HK-2 (cell line): Measurements from ENCODE around the gene SPSB4.

ENCODE experiments used
- DNase-seq: peaks from one replicate; pipeline ENCODE4 v3.0.0-alpha.2; 2018; ENCODE audit not compliant: unreplicated experiment

The SPSB4 gene

GRCh38 chr3:141152130-141152529 lies 101.0 kb downstream of the SPSB4 start:
- no peak for DNase-seq

GRCh38 chr3:141152801-141153678 lies 101.9 kb downstream of the SPSB4 start:
- no peak for DNase-seq

- no peak for DNase-seq
Measured at GRCh38 chr3:141153679-141153966, 102.5 kb downstream of the SPSB4 start.

- DNase-seq, result no peak
Measured at GRCh38 chr3:141164852-141165251, 113.7 kb downstream of the SPSB4 start.

GRCh38 chr3:141167681-141168080 lies 116.5 kb downstream of the SPSB4 start:
- DNase-seq, result no peak

- no peak for DNase-seq
Measured at GRCh38 chr3:141170678-141171295, 119.6 kb downstream of the SPSB4 start.

GRCh38 chr3:141174674-141175073 lies 123.5 kb downstream of the SPSB4 start:
- DNase-seq, result no peak

- no peak for DNase-seq
Measured at GRCh38 chr3:141176775-141177174, 125.6 kb downstream of the SPSB4 start.

- no peak for DNase-seq
Measured at GRCh38 chr3:141178026-141178425, 126.9 kb downstream of the SPSB4 start.

- DNase-seq, result no peak
Measured at GRCh38 chr3:141178551-141178950, 127.4 kb downstream of the SPSB4 start.

GRCh38 chr3:141179983-141180382 lies 128.8 kb downstream of the SPSB4 start:
- no peak for DNase-seq

- DNase-seq, result no peak
Measured at GRCh38 chr3:141181196-141181595, 130.0 kb downstream of the SPSB4 start.

GRCh38 chr3:141181819-141182218 lies 130.7 kb downstream of the SPSB4 start:
- DNase-seq, result no peak

- DNase-seq, result no peak
Measured at GRCh38 chr3:141183606-141184005, 132.5 kb downstream of the SPSB4 start.

- no peak for DNase-seq
Measured at GRCh38 chr3:141184430-141184829, 133.3 kb downstream of the SPSB4 start.

GRCh38 chr3:141191097-141191749 lies 140.1 kb downstream of the SPSB4 start:
- no peak for DNase-seq

- peak; percentile 100 for DNase-seq
Measured at GRCh38 chr3:141192345-141192744, 141.2 kb downstream of the SPSB4 start.

GRCh38 chr3:141193066-141193830 lies 142.1 kb downstream of the SPSB4 start:
- no peak for DNase-seq
